ENCODE results near the gene TPRA1. TPM values are rescaled to one million over a fixed set of nuclear protein-coding genes. Genes with fewer than 3 reads are reported as not detected.

Gene TPRA1
- total RNA-seq, 1 experiment from 2014 or later = 20.0 TPM

GRCh38 chr3:127632035-127632820, 41.7 kb upstream of the TPRA1 start:
- no peak overlapping the region for H3K27ac ChIP-seq (ENCODE audit: insufficient read length, low read depth, low read length)
- H4K5ac ChIP-seq (ENCODE audit: insufficient read length, low read depth, low read length) = no peak overlapping the region
- H3K79me2 ChIP-seq (ENCODE audit: insufficient read depth, low read length) = no peaks in the 10 kb centered on the region
- no peaks in the 10 kb centered on the region for H3K9me3 ChIP-seq (ENCODE audit: control insufficient read depth, low read depth, low read length)
- H3K23me2 ChIP-seq (ENCODE audit: insufficient read length, low read depth, low read length, poor library complexity, severe bottlenecking) = no peaks in the 10 kb centered on the region
- no peak for TF ChIP-seq CTCF (conservative IDR thresholded peaks at IDR 0.05)
- Mint-ChIP-seq H3K4me1 (peaks cover 20 to 42% of the 10 kb centered on the region in 2 experiments), H3K27me3 (ENCODE audit: low read depth) (peaks cover 33% of the 10 kb centered on the region), H3K36me3 (ENCODE audit: insufficient read depth in 1 of 3, low read depth in 3 of 3) (no peaks in the 10 kb centered on the region; a peak in 1 of 7 replicates), H3K9me3 (peaks cover 7 to 8% of the 10 kb centered on the region in 2 experiments), H3K27ac (no peak overlapping the region), H3K4me3 (no peak overlapping the region)
- no peak overlapping the region for H2BK120ac ChIP-seq (ENCODE audit: low read depth, low read length, poor library complexity, severe bottlenecking)
- H3K79me1 ChIP-seq (ENCODE audit: insufficient read depth, low read depth, low read length, poor library complexity, severe bottlenecking) = no peaks in the 10 kb centered on the region
- no peak for DNase-seq
- no peak overlapping the region for H2AK5ac ChIP-seq (ENCODE audit: insufficient read length, low read length)
- peaks cover 14% of the 10 kb centered on the region for H3K27me3 ChIP-seq (ENCODE audit: insufficient read depth, low read length)
- no peak overlapping the region for H2BK5ac ChIP-seq (ENCODE audit: insufficient read length, low read length)
- H2BK20ac ChIP-seq (ENCODE audit: low read depth, low read length, poor library complexity, severe bottlenecking) = no peak overlapping the region
- H4K91ac ChIP-seq (ENCODE audit: insufficient read length, low read depth, low read length) = no peak overlapping the region
- H3K23ac ChIP-seq (ENCODE audit: insufficient read length, low read depth, low read length) = no peak overlapping the region
- H4K8ac ChIP-seq (replicated peaks; ENCODE audit: insufficient read length, low read depth, low read length) = no peak overlapping the region
- no peak overlapping the region for H3T11ph ChIP-seq (ENCODE audit: low read length)
- H2BK12ac ChIP-seq (ENCODE audit: insufficient read length, low read depth, low read length) = no peak overlapping the region
- 0 out of 2 replicates have a peak overlapping the region, but pooled peaks have one; percentile 33 for H3K14ac ChIP-seq (ENCODE audit: insufficient read depth, low read length)
- no peak overlapping the region for H3K56ac ChIP-seq (ENCODE audit: insufficient read length, low read depth, low read length)
- H2BK15ac ChIP-seq (ENCODE audit: low read depth, low read length) = no peak overlapping the region
- no peaks in the 10 kb centered on the region; the same call in 1 of the 2 replicates for H3K4me1 ChIP-seq (ENCODE audit: insufficient read depth, low read length)
- no CpG with 5 or more reads among the region's 8 CpGs for WGBS (ENCODE audit: extremely low coverage, insufficient read length, low lambda C conversion rate)
- H2AFZ ChIP-seq (ENCODE audit: low read length) = no peak overlapping the region
- no peak overlapping the region for H3K9ac ChIP-seq (ENCODE audit: extremely low read depth, insufficient read length, low read length)
- H3K18ac ChIP-seq (ENCODE audit: insufficient read length, low read depth, low read length) = no peak overlapping the region
- no peak overlapping the region for H3K4me2 ChIP-seq (ENCODE audit: insufficient read depth, insufficient read length, low read length)
- no peak overlapping the region for H3K4ac ChIP-seq (ENCODE audit: low read depth, low read length)
- H4K20me1 ChIP-seq (ENCODE audit: control insufficient read depth, insufficient read depth, insufficient read length) = peaks cover 7% of the 10 kb centered on the region

All from H9 (cell line).